GM19463 (cell line): Measurements from ENCODE around the gene DNAAF2.
"Not testable (repeated sequence)": the region's sequence is repeated elsewhere in the genome, so short reads cannot be mapped to it uniquely, and the experiment has no call there.

ENCODE experiments used
- ATAC-seq: cut with Tn5 transposase; IDR thresholded peaks from one replicate; pipeline ENCODE4 v1.9.1; 2021; ENCODE audit warnings: mild to moderate bottlenecking, moderate library complexity; ENCODE audit not compliant: unreplicated experiment

The DNAAF2 gene, protein sequence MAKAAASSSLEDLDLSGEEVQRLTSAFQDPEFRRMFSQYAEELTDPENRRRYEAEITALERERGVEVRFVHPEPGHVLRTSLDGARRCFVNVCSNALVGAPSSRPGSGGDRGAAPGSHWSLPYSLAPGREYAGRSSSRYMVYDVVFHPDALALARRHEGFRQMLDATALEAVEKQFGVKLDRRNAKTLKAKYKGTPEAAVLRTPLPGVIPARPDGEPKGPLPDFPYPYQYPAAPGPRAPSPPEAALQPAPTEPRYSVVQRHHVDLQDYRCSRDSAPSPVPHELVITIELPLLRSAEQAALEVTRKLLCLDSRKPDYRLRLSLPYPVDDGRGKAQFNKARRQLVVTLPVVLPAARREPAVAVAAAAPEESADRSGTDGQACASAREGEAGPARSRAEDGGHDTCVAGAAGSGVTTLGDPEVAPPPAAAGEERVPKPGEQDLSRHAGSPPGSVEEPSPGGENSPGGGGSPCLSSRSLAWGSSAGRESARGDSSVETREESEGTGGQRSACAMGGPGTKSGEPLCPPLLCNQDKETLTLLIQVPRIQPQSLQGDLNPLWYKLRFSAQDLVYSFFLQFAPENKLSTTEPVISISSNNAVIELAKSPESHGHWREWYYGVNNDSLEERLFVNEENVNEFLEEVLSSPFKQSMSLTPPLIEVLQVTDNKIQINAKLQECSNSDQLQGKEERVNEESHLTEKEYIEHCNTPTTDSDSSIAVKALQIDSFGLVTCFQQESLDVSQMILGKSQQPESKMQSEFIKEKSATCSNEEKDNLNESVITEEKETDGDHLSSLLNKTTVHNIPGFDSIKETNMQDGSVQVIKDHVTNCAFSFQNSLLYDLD

DNA sequence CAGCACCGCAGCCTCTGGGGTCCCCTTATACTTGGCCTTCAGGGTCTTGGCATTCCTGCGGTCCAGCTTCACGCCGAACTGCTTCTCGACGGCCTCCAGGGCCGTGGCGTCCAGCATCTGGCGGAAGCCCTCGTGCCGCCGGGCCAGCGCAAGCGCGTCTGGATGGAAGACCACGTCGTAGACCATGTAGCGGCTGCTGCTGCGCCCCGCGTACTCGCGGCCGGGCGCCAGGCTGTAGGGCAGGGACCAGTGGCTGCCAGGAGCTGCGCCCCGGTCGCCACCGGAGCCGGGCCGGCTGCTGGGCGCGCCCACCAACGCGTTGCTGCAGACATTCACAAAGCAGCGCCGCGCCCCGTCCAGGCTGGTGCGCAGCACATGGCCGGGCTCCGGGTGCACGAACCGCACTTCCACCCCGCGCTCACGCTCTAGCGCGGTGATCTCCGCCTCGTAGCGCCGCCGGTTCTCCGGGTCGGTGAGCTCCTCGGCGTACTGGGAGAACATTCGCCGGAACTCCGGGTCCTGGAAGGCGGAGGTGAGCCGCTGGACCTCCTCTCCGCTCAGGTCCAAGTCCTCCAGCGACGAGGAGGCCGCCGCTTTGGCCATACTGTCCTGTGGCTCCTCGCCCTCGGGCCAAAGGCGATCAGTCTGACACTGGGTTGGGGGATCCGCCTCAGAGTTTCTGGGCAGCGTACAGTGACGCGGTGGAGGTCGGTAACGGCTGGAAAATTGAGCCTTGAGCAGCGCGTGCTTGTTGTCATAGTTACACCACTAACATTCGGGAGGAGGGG, at the start of gene DNAAF2:
TSS of gene DNAAF2 (minus strand) at position 698 of the 788 bp plus-strand sequence. CDS start at position 603, 95 bp downstream.
- ATAC-seq = peak; percentile 26

DNA sequence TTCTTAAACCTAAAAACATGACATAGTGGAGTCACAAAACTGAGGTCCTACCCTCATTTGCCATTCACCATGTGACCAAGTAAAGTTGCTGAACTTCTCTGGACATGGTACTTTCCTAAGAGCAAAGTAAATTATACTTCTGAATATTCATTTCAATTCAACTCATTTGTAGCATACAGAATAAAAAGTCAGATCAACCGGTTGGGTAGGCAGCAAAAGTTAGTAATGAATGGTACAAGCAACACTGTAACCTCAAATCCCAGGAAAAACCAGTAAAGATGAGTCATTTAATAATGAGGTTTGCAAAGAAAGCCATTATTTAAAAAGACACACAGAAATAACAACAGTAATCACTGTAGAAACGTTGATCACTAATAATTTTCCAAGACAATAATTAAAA, 44.2 kb upstream of the DNAAF2 start:
- ATAC-seq = no peak

DNA sequence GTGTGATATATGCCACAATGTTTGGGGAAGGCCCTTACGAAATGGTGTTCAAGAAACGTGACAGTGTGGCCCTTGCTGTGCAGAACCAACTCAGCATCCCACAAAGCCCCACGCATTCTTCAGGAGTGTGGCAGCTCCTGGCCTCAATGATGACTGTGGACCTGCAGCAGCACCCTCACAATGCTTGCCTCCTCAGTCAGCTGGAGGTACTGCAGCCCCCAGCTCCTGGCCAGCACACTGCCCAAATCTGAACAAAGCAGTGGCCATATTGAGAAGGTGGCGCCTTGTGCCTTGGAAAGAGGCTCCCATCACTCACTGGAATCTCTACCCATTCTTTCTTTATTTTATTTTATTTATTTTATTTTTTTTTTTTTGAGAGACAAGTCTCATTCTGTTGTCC, 42.6 kb upstream of the DNAAF2 start:
- ATAC-seq = no peak

DNA sequence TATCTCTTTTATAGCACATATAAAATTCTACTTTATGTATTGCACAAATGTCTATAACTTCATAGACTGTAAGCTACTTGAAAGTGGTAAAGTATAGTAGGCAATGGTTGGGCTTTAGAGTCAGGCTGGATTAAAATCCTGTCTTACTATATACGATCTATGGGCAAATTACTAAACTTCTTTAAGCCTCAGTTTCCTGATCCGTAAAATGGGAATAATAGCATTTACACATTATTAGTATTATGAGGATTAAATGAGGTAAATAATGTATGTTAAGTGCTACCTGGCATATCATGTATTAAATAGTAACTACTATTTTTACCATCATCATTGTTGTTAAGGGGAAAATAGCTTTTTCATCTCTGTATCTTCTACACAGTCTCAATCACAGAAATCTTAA, 38.5 kb upstream of the DNAAF2 start:
- no peak for ATAC-seq

DNA sequence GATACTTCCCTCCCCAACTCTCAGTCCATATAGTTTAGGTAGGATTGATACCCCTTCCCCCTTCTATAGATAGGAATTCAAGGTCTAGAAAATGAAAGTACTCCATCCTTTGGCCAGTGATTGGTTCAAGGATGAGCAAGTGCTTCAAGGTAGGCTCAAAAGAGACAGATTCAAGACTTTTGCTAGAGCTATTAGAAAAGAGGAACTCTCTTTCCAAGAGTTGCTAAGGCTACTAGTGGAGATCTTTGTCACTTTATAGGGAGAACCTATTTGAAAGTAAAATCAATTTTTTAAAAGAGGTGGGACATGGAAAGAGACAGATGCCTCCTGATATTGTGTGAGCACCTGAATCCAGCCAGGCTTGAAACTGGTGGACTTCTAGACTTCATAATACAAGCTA, 35.4 kb upstream of the DNAAF2 start:
- no peak for ATAC-seq

DNA sequence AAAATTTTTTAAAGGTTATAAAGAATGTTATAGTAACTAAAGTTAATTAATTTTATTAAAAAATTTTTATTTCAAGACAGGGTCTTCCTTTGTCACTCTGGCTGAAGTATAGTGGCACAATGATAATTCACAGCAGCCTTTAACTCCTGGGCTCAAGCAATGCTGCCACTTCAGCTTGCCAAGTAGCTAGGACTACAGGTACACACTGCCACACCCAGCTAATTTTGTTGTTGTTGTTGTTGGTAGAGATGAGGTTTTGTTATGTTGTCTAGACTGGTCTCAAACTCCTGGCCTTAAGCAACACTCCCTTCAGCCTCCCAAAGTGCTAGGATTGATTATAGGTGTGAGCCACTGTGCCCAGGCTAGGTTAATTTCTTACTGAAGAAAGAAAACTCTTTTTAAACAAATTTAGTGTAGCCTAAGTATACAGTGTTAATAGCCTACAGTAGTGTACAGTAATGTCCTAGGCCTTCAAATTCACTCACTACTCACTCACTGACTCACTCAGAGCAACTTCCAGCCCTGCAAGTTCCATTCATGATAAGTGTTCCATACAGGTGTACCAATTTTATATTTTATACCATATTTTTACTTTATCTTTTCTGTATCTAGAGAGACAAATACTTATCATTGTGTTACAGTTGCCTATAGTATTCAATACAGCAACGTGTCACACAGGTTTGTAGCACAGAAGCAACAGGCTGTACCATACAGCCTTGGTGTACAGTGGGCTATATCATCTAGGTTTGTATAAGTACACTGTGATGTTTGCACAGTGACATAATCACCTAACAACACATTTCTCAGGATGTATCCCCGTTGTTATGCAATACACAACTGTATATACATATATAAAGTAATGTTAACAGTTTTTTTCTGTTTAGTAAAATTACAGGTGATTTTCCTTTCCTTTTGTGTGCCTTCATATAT, 24.7 kb upstream of the DNAAF2 start:
- ATAC-seq = no peak

DNA sequence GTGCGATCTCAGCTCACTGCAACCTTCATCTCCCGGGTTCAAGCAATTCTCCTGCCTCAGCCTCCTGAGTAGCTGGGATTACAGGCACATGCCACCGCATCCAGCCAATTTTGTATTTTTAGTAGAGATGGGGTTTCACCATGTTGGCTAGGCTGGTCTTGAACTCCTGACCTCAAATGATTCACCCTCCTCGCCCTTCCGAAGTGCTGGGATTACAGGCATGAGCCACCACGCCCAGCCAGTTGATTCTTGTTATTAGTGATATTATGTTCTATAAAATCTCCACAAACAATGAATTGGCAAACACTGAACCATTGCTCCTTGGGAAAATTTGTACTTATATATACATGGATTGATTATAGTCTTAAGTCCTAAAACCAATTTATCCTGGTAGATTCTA, 22.5 kb upstream of the DNAAF2 start:
- ATAC-seq = not testable (repeated sequence)

DNA sequence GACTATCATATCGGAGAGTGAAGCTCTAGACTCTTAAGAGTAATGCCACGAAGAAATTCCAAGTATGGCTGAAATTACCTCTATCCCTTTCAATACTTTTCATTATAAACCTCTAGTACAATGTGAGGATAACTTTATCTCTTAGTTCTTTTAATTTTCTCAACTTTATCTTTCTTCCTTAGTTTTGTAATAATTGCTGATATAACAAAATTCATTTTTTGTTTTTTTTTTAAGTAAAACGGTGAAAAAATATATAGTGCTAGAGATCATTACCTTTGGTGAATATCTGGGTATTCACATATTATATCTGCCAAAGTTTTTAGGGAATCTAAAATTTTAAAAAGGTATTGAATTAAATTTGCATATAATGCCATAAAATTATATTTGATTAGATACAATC, 19.5 kb upstream of the DNAAF2 start:
- no peak for ATAC-seq

DNA sequence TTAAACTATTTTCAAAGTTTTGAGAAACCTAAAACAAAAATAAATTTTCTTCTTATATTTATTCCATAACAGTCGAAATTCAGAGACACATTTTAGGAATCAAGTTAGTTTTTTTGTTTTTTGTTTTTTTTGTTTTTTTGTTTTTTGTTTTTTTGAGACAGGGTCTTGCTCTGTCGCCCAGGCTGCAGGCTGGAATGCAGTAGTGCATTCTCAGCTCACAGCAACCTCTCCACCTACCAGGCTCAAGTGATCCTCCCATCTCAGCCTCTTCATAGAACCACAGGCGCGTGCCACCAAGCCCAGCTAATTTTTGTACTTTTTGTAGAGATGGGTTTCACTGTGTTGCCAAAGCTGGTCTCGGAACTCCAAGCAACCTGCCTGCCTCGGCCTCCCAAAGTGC, 18.5 kb upstream of the DNAAF2 start:
- no peak for ATAC-seq

DNA sequence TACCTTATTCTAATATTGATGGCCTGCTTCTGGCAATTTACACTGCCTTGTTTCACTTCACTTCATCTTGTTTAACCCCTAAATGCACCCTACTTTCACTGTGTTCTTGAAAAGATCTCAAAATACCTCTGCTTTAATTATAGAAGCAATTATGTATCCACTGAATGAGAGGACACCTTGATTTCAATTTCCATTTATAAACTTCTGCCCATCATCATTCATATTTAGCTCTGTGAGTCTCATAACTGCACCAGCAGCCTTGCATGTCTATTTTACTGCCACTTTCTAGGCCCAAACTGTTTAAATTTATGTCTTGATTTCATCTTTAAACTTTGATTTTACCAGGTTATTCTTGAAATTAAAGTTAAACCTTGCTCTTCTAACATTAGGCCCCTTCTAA, 7.1 kb upstream of the DNAAF2 start:
- no peak for ATAC-seq

DNA sequence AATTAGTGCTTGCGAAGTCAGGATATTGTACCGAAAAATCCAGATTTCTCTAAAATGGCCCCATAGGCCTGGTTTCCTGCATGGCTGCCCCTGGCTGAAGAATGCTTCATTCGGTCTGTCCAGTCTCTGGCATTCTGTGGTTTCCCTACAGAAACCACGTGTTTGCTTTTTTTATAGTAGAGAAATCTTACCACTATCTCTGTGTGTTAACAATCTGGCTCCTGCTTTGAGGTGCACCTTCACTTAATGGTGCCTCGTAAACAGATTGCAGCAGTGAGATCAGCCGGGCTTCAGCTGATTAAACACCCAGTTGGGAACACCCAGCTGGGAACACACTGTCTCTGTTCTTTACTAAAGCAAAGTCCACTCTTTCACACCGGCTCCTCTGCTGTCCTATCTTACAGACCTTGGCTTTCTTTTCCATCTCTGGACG, 6.7 kb upstream of the DNAAF2 start:
- ATAC-seq = no peak

DNA sequence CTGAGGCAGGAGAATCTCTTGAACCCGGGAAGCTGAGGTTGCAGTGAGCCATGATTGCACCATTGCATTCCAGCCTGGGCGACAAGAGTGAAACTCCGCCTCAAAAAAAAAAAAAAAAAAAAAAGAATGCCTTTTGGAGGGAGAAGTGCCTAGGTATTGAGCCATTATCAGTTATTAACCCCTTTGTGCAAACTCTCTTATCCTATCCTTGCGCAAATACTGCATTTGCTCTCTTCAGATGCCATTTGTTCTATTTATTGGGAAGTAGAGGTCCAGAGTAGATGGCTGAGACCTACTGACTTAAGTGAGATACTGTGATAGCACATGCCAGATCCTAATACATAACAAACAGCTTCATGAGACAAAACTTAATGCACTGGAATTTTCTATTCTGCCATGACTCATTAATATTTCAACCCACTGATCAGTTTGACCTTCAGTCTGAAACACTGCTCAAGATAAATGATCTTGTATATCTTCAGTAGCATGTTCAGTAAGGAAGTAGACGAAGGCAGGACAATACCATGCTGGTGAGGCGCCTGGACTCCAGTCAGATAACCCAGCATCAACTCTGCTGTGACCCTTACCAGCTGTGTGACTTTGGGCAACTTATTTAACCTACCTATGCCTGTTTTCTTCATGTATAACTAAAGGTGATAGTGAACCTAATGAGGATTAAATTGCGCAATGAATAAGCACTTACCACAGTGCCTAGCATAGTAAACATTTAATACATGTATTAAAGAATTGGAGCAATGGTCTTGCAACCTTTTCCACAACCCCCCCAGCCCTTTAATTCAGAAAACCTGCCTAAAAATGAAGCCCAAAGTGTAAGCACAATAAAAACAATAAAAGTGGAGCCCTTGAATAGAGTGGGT, 5.7 kb upstream of the DNAAF2 start:
- no peak for ATAC-seq

DNA sequence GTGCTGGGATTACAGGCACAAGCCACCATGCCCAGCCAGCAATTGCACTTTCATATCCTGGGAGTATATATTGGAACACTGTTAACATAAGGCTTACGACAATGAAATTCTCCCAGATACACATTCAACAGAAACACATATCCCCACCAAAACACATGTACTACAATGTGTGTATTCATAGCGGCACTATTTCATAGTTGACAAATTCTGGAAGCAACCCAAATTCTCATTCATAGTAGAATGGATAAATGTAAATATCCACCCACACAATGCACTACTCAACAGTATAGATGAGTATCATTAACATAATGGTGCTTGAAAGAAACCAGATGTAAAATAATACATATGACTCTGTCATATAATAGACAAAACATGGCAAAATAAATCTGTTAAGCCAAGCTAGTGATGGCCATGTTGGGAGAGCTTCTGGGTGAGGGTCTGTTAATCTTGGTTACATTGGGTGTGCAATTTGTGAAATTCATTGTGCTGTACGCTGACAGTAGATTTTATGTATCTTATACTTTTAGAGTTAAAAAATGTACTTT, 2.6 kb upstream of the DNAAF2 start:
- no peak for ATAC-seq

DNA sequence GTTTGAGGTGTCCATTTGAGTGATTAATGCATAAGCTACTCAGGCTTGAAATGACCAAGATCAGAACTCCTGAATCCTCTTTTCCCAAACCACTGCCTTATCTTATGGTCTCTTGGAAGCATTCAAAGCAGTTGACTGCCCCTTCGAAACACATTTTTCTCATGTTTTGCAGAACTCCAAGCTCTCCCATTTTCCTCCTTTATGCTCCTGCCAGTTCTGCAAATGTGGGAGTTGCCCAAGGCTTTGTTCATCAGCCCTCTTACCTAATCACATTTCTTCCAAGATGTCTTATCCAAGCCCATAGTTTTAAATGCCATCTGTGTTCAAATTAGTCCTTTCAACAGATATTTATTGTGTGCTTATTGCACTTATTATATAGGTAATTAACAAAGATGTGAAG, 1.8 kb upstream of the DNAAF2 start:
- no peak for ATAC-seq

DNA sequence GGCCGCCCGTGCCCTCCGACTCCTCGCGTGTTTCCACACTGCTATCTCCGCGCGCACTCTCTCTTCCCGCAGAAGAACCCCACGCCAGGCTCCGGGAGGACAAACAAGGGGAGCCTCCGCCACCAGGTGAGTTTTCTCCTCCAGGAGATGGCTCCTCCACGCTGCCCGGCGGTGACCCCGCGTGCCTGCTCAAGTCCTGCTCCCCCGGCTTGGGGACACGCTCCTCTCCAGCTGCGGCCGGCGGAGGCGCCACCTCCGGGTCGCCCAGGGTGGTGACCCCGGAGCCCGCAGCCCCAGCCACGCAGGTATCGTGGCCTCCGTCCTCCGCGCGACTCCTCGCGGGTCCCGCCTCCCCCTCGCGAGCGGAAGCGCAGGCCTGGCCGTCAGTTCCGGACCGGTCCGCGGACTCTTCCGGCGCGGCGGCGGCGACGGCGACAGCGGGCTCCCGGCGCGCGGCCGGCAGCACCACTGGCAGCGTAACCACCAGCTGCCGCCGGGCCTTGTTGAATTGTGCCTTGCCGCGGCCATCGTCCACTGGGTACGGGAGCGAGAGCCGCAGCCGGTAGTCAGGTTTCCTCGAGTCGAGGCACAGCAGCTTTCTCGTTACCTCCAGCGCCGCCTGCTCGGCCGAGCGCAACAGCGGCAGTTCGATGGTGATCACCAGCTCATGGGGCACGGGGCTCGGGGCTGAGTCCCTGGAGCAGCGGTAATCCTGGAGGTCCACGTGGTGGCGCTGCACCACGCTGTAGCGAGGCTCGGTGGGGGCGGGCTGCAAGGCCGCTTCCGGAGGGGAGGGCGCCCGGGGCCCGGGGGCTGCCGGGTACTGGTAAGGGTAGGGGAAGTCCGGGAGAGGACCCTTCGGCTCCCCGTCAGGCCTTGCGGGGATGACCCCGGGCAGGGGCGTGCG, 1.2 kb downstream of the DNAAF2 start:
- peak; percentile 78 for ATAC-seq

DNA sequence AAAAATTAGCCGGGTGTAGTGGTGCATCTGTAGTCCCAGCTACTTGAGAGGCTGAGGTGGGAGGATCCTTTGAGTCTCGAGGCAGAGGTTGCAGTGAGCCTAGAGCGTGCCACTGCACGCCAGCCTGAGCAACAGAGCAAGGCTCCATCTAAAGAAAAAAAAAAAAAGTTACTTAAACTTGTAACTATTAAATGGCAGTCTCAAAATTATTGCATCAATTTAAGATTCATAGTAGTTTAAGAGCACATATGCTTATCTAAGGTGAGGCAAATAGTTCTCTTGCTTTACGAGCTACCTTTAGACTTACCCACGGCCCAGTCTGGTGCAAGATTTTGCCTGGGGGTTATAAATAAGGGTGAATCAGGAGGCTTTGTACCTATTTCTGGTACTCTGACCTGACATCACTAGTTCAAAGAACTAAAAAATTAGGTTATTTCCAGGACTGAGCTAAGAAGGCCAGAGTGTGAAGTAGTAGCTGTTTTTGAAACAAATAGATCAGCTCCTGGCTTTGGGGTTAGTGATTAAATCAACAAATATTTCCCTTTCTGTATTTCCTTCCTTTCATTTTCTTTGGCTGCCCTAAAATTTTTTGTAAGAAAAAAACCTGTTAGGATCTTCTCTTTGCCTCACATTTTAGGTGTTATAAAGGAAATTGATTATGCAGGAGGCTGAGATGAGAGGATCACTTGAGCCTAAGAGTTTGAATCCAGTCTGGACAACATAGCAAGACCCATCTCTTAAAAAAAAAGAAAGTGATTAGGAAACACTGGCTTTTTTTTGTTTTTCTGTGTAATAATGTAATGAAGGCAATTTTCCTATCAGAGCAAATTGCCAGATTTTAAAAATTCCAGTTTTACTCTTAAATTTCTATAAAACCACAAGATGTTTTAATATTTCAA, 10.9 kb downstream of the DNAAF2 start:
- ATAC-seq = no peak

DNA sequence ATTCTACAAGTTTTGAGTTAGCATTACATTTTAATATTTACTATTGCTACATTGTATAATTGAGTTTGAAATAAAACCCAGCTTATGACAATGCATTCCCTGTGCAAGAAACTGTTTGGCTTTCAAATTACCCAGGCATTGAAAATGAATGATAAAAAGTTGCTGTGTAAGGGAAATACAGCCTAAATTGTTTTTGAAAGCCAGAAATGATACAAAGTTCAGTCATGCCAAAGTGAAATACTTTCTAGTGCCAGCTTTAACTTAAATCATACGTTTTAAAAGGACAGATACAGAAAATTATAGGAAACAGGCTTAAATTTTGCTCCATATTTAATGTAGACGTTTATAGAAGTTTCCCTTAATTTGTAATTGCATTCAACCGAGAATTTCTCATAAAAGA, 11.7 kb downstream of the DNAAF2 start:
- no peak for ATAC-seq
